Hepatocyte (in vitro differentiated cells): ENCODE results near the gene SLC4A11.

Source experiments
- CTCF ChIP-seq: fragments of 200-600 bp; sonication (generic); IDR thresholded peaks from 2 replicates; pipeline ENCODE4 v1.5.1; 2016; ENCODE audit warnings: antibody characterized with exemption, mild to moderate bottlenecking; ENCODE audit not compliant: poor library complexity
- EZH2 ChIP-seq: fragments of 200-600 bp; sonication (generic); IDR thresholded peaks from 2 replicates; pipeline ENCODE4 v1.6.1; 2016; ENCODE audit warnings: antibody characterized with exemption, mild to moderate bottlenecking, borderline replicate concordance
- EZH2phosphoT487 ChIP-seq: fragments of 200-600 bp; sonication (generic); IDR thresholded peaks from one replicate; pipeline ENCODE4 v1.6.1; 2018; ENCODE audit warnings: antibody characterized with exemption, mild to moderate bottlenecking, low read depth, moderate library complexity; ENCODE audit not compliant: unreplicated experiment, severe bottlenecking

GRCh38 chr20:3189561-3190131 is 49.3 kb downstream of the SLC4A11 start:
- TF ChIP-seq CTCF, result no peak
- TF ChIP-seq EZH2, result no peak
- TF ChIP-seq EZH2phosphoT487, result no peak
